Measurements from ENCODE around the gene ATP6AP1. TPM values are rescaled to one million over a fixed set of nuclear protein-coding genes. Genes with fewer than 3 reads are reported as not detected.
A peak's percentile ranks its signal among the peaks of the same experiment; 100 is the strongest.

Gene ATP6AP1
- total RNA-seq, 6 experiments from 2014 or later, result 26.5 to 41.4 (median 32.4) TPM

DNA sequence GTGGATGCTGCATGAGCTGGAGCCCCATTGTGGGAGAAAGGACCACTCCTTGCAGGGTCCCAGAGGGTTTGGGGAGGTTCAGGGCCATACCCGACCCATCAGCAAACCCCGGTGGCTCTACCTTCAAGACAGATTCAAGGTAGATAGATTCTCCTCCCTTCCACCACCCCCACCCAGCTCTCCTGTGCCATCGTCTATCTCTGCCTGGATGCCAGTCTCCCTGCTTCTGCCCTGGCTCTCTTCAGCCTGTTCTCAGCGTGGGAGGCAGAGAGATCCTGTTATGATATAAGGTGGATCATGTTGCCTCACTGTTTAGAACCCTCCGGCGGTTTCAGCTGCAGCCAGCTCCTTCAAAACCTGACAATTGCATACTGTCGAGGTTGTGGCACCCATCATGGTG is 45.2 kb downstream of the ATP6AP1 start:
- H3K9me3 ChIP-seq, result no peaks in the 10 kb centered on the region
- no peak for ATAC-seq
- no peaks in the 10 kb centered on the region for H3K27me3 ChIP-seq
- DNase-seq, result no peak
- H3K36me3 ChIP-seq, result no peaks in the 10 kb centered on the region
- H3K27ac ChIP-seq, result no peak overlapping the region
- WGBS (ENCODE audit: insufficient coverage, low coverage, low lambda C conversion rate, missing lambda C conversion rate), result 72% methylated on average over 6 of the region's 7 CpGs
- H3K4me3 ChIP-seq, result no peak overlapping the region
- TF ChIP-seq POLR2A (IDR thresholded peaks at IDR 0.05) (no peak), CTCF (IDR thresholded peaks at IDR 0.05) (no peak)
- H3K4me1 ChIP-seq, result no peaks in the 10 kb centered on the region
- intact Hi-C loops (cut with DNase I), result no loop called here

DNA sequence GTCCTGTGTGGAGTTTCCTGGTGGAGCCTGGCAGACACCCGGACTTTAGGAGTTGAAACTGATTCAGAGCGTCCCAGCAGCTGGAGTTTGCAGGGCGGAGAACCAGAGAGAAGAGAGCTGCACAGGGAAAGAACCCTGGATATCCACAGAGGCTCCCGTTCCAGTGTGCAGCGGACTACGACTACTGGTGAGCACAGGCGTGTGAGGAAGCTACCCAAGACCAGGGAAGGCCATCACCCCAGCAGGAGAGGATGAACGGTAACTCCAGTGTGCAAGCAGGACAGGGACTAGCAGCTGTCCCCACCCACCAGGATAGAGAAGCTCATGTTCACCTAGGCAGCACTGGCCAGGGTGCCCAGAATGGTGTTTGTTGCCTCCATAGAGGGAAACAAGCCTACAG is 48.3 kb downstream of the ATP6AP1 start:
- TF ChIP-seq CTCF (IDR thresholded peaks at IDR 0.05) (no peak), POLR2A (IDR thresholded peaks at IDR 0.05) (no peak)
- no peak for ATAC-seq
- Histone ChIP-seq H3K36me3 (no peaks in the 10 kb centered on the region), H3K4me3 (no peak overlapping the region), H3K27me3 (no peaks in the 10 kb centered on the region), H3K27ac (no peak overlapping the region), H3K9me3 (no peaks in the 10 kb centered on the region), H3K4me1 (no peaks in the 10 kb centered on the region)
- WGBS (ENCODE audit: insufficient coverage, low coverage, low lambda C conversion rate, missing lambda C conversion rate), result no CpG with 5 or more reads among the region's 8 CpGs
- intact Hi-C loops (cut with DNase I), result no loop called here
- DNase-seq, result no peak

DNA sequence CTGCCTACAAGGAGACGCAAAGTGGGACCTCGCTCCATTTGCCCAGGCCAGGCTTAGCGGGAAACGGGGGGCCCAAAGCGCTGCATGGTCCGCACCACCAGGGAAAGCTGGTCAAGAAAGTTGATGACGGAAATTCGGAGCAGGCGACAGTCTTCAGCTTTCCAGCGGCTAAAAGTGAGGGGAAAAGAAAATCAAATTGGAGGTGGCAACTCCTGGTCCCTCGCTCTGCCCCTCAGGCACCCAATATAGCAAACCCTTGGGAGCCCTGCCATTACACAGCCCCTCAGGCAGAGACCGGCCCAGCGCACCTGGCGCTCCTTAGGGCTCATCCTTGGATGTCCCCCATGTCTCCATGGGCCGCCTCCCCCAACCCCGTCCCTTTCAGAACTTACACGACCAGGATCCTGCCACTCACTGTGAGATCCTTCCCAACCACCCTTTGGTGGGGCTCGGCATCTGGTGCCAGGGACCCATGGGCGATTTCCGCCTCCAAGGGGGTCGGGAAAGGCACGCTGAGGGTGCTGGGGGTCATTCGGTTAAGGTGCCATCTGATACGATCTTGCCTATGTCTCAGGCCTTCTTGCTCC is 49.5 kb downstream of the ATP6AP1 start:
- intact Hi-C loops (cut with DNase I), result no loop called here
- H3K4me3 ChIP-seq, result peak overlapping the region; percentile 36 to 51 (median 37)

DNA sequence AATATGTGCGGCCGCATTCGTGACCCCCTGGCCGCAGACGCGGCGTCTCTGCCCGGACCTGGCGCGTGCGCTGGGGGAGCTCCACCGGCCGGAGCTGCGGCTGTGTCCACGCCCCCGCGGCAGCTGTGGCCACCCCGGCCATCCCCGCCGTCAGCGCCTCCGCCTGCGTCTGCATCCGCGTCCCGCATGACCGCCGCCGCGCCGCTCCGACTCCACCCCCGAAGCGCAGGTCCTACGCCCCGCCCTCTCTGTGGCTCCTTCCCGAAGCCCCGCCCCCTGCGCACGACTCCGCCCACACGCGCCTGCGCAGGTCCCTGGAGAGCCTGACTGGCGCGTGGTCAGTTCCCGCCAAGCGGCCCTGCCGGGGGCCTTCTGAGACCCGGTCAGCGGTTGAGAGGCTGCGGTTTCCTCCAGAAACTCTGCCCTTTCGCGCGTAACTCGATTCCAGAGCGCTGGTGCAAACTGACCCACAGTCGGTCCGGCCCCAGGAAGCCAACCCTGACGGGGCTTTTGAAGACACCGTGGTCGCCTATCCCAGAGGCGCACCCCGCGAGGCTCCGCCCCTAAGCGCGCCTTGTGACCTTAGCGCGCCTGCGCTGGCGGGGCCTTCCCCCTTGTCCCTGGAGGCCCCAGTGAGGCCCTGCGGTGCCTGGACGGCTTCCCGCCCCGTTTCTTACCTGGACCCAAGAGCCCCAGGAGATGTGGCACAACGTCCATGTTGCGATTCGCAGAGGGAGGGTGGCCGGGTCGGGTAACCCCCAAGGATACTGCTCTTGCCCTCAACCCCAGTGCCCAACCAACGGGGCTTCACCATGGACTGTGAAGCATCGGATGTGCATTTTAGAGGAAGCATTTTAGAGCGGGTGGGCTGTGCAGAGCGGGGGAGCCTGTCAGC is 50.5 kb downstream of the ATP6AP1 start, which contains the start of gene LAGE3:
LAGE3 (minus strand) TSS at position 554 of the 895 bp plus-strand sequence; CDS start at position 188, 366 bp downstream.
- Histone ChIP-seq H3K36me3 (no peaks in the 10 kb centered on the region), H3K4me3 (peak within 1 kb of the TSS; percentile 36 to 51 (median 37)), H3K27me3 (no peaks in the 10 kb centered on the region), H3K4me1 (no peaks in the 10 kb centered on the region), H3K27ac (peak within 1 kb of the TSS; percentile 57 to 73 (median 72)), H3K9me3 (no peaks in the 10 kb centered on the region)
- ATAC-seq, result peak; percentile 95 to 98 (median 96)
- TF ChIP-seq POLR2A (IDR thresholded peaks at IDR 0.05), result peak; percentile 56
- TF ChIP-seq CTCF (IDR thresholded peaks at IDR 0.05), result no peak
- 39% methylated on average over 29 of the region's 85 CpGs for WGBS (ENCODE audit: insufficient coverage, low coverage, low lambda C conversion rate, missing lambda C conversion rate)
- DNase-seq, result peak; percentile 94 to 95 (median 94)
- intact Hi-C loops (cut with DNase I), result no loop called here

More for the DNA sequence above, 49.5 kb downstream of the ATP6AP1 start:
- no peak for ATAC-seq
- DNase-seq, result peak in 1 of 3 donors; percentile 21
- 50% methylated on average over 1 of the region's 24 CpGs for WGBS (ENCODE audit: insufficient coverage, low coverage, low lambda C conversion rate, missing lambda C conversion rate)
- no peaks in the 10 kb centered on the region for H3K36me3 ChIP-seq
- no peaks in the 10 kb centered on the region for H3K9me3 ChIP-seq
- H3K4me1 ChIP-seq, result no peaks in the 10 kb centered on the region
- no peaks in the 10 kb centered on the region for H3K27me3 ChIP-seq
- peak overlapping the region in 1 of 3 donors; percentile 73 for H3K27ac ChIP-seq
- no peak for TF ChIP-seq POLR2A (IDR thresholded peaks at IDR 0.05)
- TF ChIP-seq CTCF (IDR thresholded peaks at IDR 0.05), result no peak
